ENCODE data around the gene HYCC1.
"Not testable (repeated sequence)": the region's sequence is repeated elsewhere in the genome, so short reads cannot be mapped to it uniquely, and the experiment has no call there.

The HYCC1 gene

DNA sequence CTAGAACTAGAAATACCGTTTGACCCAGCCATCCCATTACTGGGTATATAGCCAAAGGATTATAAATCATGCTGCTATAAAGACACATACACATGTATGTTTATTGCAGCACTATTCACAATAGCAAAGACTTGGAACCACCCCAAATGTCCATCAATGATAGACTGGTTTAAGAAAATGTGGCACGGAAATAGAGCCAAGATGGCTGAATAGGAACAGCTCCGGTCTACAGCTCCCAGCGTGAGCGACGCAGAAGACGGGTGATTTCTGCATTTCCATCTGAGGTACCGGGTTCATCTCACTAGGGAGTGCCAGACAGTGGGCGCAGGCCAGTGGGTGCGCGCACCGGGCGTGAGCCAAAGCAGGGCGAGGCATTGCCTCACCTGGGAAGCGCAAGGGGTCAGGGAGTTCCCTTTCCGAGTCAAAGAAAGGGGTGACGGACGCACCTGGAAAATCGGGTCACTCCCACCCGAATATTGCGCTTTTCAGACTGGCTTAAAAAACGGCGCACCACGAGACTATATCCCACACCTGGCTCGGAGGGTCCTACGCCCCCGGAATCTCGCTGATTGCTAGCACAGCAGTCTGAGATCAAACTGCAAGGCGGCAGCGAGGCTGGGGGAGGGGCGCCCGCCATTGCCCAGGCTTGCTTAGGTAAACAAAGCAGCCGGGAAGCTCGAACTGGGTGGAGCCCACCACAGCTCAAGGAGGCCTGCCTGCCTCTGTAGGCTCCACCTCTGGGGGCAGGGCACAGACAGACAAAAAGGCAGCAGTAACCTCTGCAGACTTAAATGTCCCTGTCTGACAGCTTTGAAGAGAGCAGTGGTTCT lies 21.8 kb upstream of the HYCC1 start:
- not testable (repeated sequence) for H3K4ac ChIP-seq (ENCODE audit: low read depth, low read length); H3K4me1 ChIP-seq (ENCODE audit: control insufficient read depth, low read depth, low read length); H3K23ac ChIP-seq (ENCODE audit: low read length); H2BK120ac ChIP-seq (ENCODE audit: low read depth, low read length); H3K27ac ChIP-seq (ENCODE audit: low read depth, low read length); H2BK15ac ChIP-seq (replicated peaks; ENCODE audit: low read depth); H3K4me3 ChIP-seq (ENCODE audit: low read length); H3K79me1 ChIP-seq (ENCODE audit: low read length); H3K18ac ChIP-seq (ENCODE audit: low read length); DNase-seq; H4K5ac ChIP-seq (ENCODE audit: low read length); H4K8ac ChIP-seq (ENCODE audit: low read depth, low read length); H2AK5ac ChIP-seq (ENCODE audit: low read length); H3K27me3 ChIP-seq (ENCODE audit: insufficient read depth, low read length, poor library complexity); H2BK5ac ChIP-seq (ENCODE audit: low read length); H3K79me2 ChIP-seq (ENCODE audit: control insufficient read depth, insufficient read depth, low read length); H3K4me2 ChIP-seq (ENCODE audit: low read length); H3K9ac ChIP-seq (ENCODE audit: low read length); H3K36me3 ChIP-seq (ENCODE audit: control insufficient read depth, insufficient read depth, low read length); H3K56ac ChIP-seq (ENCODE audit: low read length)
- no CpG with 5 or more reads among the region's 34 CpGs for WGBS (ENCODE audit: extremely low coverage, insufficient coverage, low lambda C conversion rate)

- no peak overlapping the region for H4K5ac ChIP-seq (ENCODE audit: low read length)
- H3K4ac ChIP-seq (ENCODE audit: low read depth, low read length), result no peak overlapping the region
- H2BK120ac ChIP-seq (ENCODE audit: low read depth, low read length), result no peak overlapping the region
- no peak overlapping the region for H3K4me2 ChIP-seq (ENCODE audit: low read length)
- H3K27me3 ChIP-seq (ENCODE audit: insufficient read depth, low read length, poor library complexity), result peaks cover 1% of the 10 kb centered on the region
- no peaks in the 10 kb centered on the region for H3K79me1 ChIP-seq (ENCODE audit: low read length)
- no peaks in the 10 kb centered on the region for H3K36me3 ChIP-seq (ENCODE audit: control insufficient read depth, insufficient read depth, low read length)
- no peak overlapping the region for H3K9ac ChIP-seq (ENCODE audit: low read length)
- no peak for DNase-seq
- no peak overlapping the region for H2BK15ac ChIP-seq (replicated peaks; ENCODE audit: low read depth)
- no peak overlapping the region for H3K4me3 ChIP-seq (ENCODE audit: low read length)
- no peaks in the 10 kb centered on the region for H3K79me2 ChIP-seq (ENCODE audit: control insufficient read depth, insufficient read depth, low read length)
- H3K27ac ChIP-seq (ENCODE audit: low read depth, low read length), result no peak overlapping the region
- H2BK5ac ChIP-seq (ENCODE audit: low read length), result no peak overlapping the region
- no peak overlapping the region for H3K56ac ChIP-seq (ENCODE audit: low read length)
- H4K8ac ChIP-seq (ENCODE audit: low read depth, low read length), result no peak overlapping the region
- WGBS (ENCODE audit: extremely low coverage, insufficient coverage, low lambda C conversion rate), result no CpG with 5 or more reads among the region's 1 CpG
- no peak overlapping the region for H3K23ac ChIP-seq (ENCODE audit: low read length)
- H3K18ac ChIP-seq (ENCODE audit: low read length), result no peak overlapping the region
- H2AK5ac ChIP-seq (ENCODE audit: low read length), result no peak overlapping the region
- H3K4me1 ChIP-seq (ENCODE audit: control insufficient read depth, low read depth, low read length), result no peaks in the 10 kb centered on the region
Measured at GRCh38 chr7:23027261-23027660, 13.3 kb upstream of the HYCC1 start.

DNA sequence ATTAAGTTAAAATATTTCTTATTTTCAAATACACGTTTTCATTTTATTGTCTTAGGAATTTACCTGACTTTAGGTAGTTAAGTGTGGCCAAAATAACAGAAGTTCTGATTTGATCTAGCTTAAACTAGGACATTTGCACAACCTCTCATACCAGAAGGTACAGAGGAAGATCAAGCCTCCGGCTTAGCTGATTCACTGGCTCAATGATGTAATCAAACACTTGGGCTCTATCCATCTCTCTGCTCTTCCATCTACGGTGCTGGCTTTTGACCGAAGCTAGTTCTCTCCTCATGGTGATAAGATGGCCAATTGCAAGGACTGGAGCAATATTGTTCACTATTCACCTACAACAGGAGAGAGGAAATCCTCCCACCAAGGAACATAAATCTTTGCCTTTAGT lies 12.2 kb upstream of the HYCC1 start:
- Histone ChIP-seq H3K4me3 (ENCODE audit: low read length) (no peak overlapping the region), H4K8ac (ENCODE audit: low read depth, low read length) (no peak overlapping the region), H3K79me1 (ENCODE audit: low read length) (no peaks in the 10 kb centered on the region), H2BK15ac (replicated peaks; ENCODE audit: low read depth) (no peak overlapping the region), H3K23ac (ENCODE audit: low read length) (no peak overlapping the region), H2BK120ac (ENCODE audit: low read depth, low read length) (no peak overlapping the region), H3K4me1 (ENCODE audit: control insufficient read depth, low read depth, low read length) (no peaks in the 10 kb centered on the region), H3K18ac (ENCODE audit: low read length) (no peak overlapping the region), H4K5ac (ENCODE audit: low read length) (no peak overlapping the region), H3K36me3 (ENCODE audit: control insufficient read depth, insufficient read depth, low read length) (no peaks in the 10 kb centered on the region), H3K9ac (ENCODE audit: low read length) (no peak overlapping the region), H3K56ac (ENCODE audit: low read length) (no peak overlapping the region), H3K27ac (ENCODE audit: low read depth, low read length) (no peak overlapping the region), H3K27me3 (ENCODE audit: insufficient read depth, low read length, poor library complexity) (peaks cover 1% of the 10 kb centered on the region), H3K4me2 (ENCODE audit: low read length) (no peak overlapping the region), H2BK5ac (ENCODE audit: low read length) (no peak overlapping the region), H3K4ac (ENCODE audit: low read depth, low read length) (no peak overlapping the region), H2AK5ac (ENCODE audit: low read length) (no peak overlapping the region), H3K79me2 (ENCODE audit: control insufficient read depth, insufficient read depth, low read length) (no peaks in the 10 kb centered on the region)
- WGBS (ENCODE audit: extremely low coverage, insufficient coverage, low lambda C conversion rate), result no CpG with 5 or more reads among the region's 4 CpGs
- no peak for DNase-seq

- Histone ChIP-seq H3K36me3 (ENCODE audit: control insufficient read depth, insufficient read depth, low read length) (no peaks in the 10 kb centered on the region), H2BK15ac (replicated peaks; ENCODE audit: low read depth) (no peak overlapping the region), H3K4me2 (ENCODE audit: low read length) (no peak overlapping the region), H3K9ac (ENCODE audit: low read length) (no peak overlapping the region), H3K4ac (ENCODE audit: low read depth, low read length) (no peak overlapping the region), H3K4me1 (ENCODE audit: control insufficient read depth, low read depth, low read length) (no peaks in the 10 kb centered on the region), H2AK5ac (ENCODE audit: low read length) (no peak overlapping the region), H3K79me2 (ENCODE audit: control insufficient read depth, insufficient read depth, low read length) (no peaks in the 10 kb centered on the region), H3K23ac (ENCODE audit: low read length) (no peak overlapping the region), H3K4me3 (ENCODE audit: low read length) (no peak overlapping the region), H4K8ac (ENCODE audit: low read depth, low read length) (no peak overlapping the region), H2BK120ac (ENCODE audit: low read depth, low read length) (no peak overlapping the region), H3K27me3 (ENCODE audit: insufficient read depth, low read length, poor library complexity) (no peaks in the 10 kb centered on the region), H3K79me1 (ENCODE audit: low read length) (no peaks in the 10 kb centered on the region), H4K5ac (ENCODE audit: low read length) (no peak overlapping the region), H3K18ac (ENCODE audit: low read length) (no peak overlapping the region), H2BK5ac (ENCODE audit: low read length) (no peak overlapping the region), H3K56ac (ENCODE audit: low read length) (no peak overlapping the region), H3K27ac (ENCODE audit: low read depth, low read length) (no peak overlapping the region)
- no peak for DNase-seq
- WGBS (ENCODE audit: extremely low coverage, insufficient coverage, low lambda C conversion rate), result no CpG with 5 or more reads among the region's 2 CpGs
Measured at GRCh38 chr7:23024454-23024853, 10.5 kb upstream of the HYCC1 start.

- H3K18ac ChIP-seq (ENCODE audit: low read length), result no peak overlapping the region
- H3K4me1 ChIP-seq (ENCODE audit: control insufficient read depth, low read depth, low read length), result no peaks in the 10 kb centered on the region
- DNase-seq, result no peak
- no peak overlapping the region for H2BK120ac ChIP-seq (ENCODE audit: low read depth, low read length)
- H3K79me1 ChIP-seq (ENCODE audit: low read length), result no peaks in the 10 kb centered on the region
- H3K23ac ChIP-seq (ENCODE audit: low read length), result no peak overlapping the region
- no peak overlapping the region for H3K56ac ChIP-seq (ENCODE audit: low read length)
- H3K27ac ChIP-seq (ENCODE audit: low read depth, low read length), result no peak overlapping the region
- H3K4me2 ChIP-seq (ENCODE audit: low read length), result no peak overlapping the region
- H3K36me3 ChIP-seq (ENCODE audit: control insufficient read depth, insufficient read depth, low read length), result no peaks in the 10 kb centered on the region
- no peak overlapping the region for H3K9ac ChIP-seq (ENCODE audit: low read length)
- no peak overlapping the region for H2AK5ac ChIP-seq (ENCODE audit: low read length)
- H3K4me3 ChIP-seq (ENCODE audit: low read length), result no peak overlapping the region
- no peak overlapping the region for H2BK5ac ChIP-seq (ENCODE audit: low read length)
- no peak overlapping the region for H4K8ac ChIP-seq (ENCODE audit: low read depth, low read length)
- H3K79me2 ChIP-seq (ENCODE audit: control insufficient read depth, insufficient read depth, low read length), result no peaks in the 10 kb centered on the region
- no peak overlapping the region for H2BK15ac ChIP-seq (replicated peaks; ENCODE audit: low read depth)
- no peaks in the 10 kb centered on the region for H3K27me3 ChIP-seq (ENCODE audit: insufficient read depth, low read length, poor library complexity)
- no peak overlapping the region for H3K4ac ChIP-seq (ENCODE audit: low read depth, low read length)
- no peak overlapping the region for H4K5ac ChIP-seq (ENCODE audit: low read length)
- WGBS (ENCODE audit: extremely low coverage, insufficient coverage, low lambda C conversion rate), result no CpG with 5 or more reads among the region's 2 CpGs
Measured at GRCh38 chr7:23022851-23023250, 8.9 kb upstream of the HYCC1 start.

DNA sequence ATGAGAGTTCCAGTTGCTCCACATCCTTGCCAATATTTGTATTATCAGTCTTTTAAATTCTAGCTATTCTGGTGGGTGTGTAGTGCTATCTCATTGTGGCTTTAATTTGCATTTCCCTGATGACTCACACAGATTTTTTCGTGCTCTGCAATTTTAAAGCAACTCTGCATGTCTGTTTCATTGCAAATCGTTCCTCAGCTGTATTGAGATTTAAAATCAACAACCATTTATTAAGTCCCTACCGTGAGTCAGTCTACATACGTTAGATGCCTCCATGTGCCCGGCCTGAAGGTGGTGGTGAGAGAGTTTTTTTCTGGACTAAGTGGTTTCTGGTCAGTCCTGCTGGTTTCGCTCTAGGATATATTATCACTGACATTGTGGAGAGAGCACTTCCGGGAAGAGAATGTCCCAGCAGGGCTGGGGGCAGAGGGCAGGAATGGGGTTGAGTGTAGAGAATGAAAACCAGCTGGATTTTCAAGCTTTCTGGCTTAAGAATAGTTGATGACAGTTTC lies 8.4 kb upstream of the HYCC1 start:
- Histone ChIP-seq H3K27me3 (ENCODE audit: insufficient read depth, low read length, poor library complexity) (no peaks in the 10 kb centered on the region), H3K9ac (ENCODE audit: low read length) (no peak overlapping the region), H3K79me2 (ENCODE audit: control insufficient read depth, insufficient read depth, low read length) (no peaks in the 10 kb centered on the region), H3K18ac (ENCODE audit: low read length) (no peak overlapping the region), H4K5ac (ENCODE audit: low read length) (no peak overlapping the region), H2BK15ac (replicated peaks; ENCODE audit: low read depth) (no peak overlapping the region), H2BK5ac (ENCODE audit: low read length) (no peak overlapping the region), H3K4me2 (ENCODE audit: low read length) (no peak overlapping the region), H3K23ac (ENCODE audit: low read length) (no peak overlapping the region), H3K79me1 (ENCODE audit: low read length) (no peaks in the 10 kb centered on the region), H4K8ac (ENCODE audit: low read depth, low read length) (no peak overlapping the region), H3K36me3 (ENCODE audit: control insufficient read depth, insufficient read depth, low read length) (no peaks in the 10 kb centered on the region), H3K4me1 (ENCODE audit: control insufficient read depth, low read depth, low read length) (no peaks in the 10 kb centered on the region), H3K56ac (ENCODE audit: low read length) (no peak overlapping the region), H2AK5ac (ENCODE audit: low read length) (no peak overlapping the region), H3K27ac (ENCODE audit: low read depth, low read length) (no peak overlapping the region), H3K4me3 (ENCODE audit: low read length) (no peak overlapping the region), H3K4ac (ENCODE audit: low read depth, low read length) (no peak overlapping the region), H2BK120ac (ENCODE audit: low read depth, low read length) (no peak overlapping the region)
- no CpG with 5 or more reads among the region's 7 CpGs for WGBS (ENCODE audit: extremely low coverage, insufficient coverage, low lambda C conversion rate)
- DNase-seq, result no peak
